Right lung (tissue), 5 donors: ENCODE data around the gene DUSP22. TPM values are rescaled to one million over a fixed set of nuclear protein-coding genes. Genes with fewer than 3 reads are reported as not detected.

Experiments
- DNase-seq, 2 donors: peaks; one replicate each; pipeline ENCODE4 v3.0.0-alpha.2; 2013
- polyA plus RNA-seq, 5 donors: library from polyadenylated mRNA; unstranded; fragments of 120-200 nt; gene quantifications; one replicate each; pipeline versions ENCODE4 v1.2.1 to v1.2.3, GENCODE V29; 2013; ENCODE audit warnings: inconsistent platforms in 1 of 5, low replicate concordance in 1 of 5; ENCODE audit not compliant: insufficient read length in 5 of 5, insufficient read depth in 1 of 5

DUSP22 gene
- polyA plus RNA-seq, 5 donors: 29.0 to 33.1 (median 29.9) TPM

GRCh38 chr6:307874-308273 is 15.6 kb downstream of the DUSP22 start:
- no peak for DNase-seq

GRCh38 chr6:308307-308706 is 16.0 kb downstream of the DUSP22 start:
- DNase-seq: no peak

GRCh38 chr6:308768-309167 is 16.5 kb downstream of the DUSP22 start:
- no peak for DNase-seq

- DNase-seq: no peak
Observed at GRCh38 chr6:309947-310346, 17.7 kb downstream of the DUSP22 start.

- no peak for DNase-seq
Observed at GRCh38 chr6:310671-311070, 18.4 kb downstream of the DUSP22 start.

- DNase-seq: no peak
Observed at GRCh38 chr6:311679-312220, 19.5 kb downstream of the DUSP22 start.

GRCh38 chr6:313087-313486 is 20.8 kb downstream of the DUSP22 start:
- DNase-seq: no peak

GRCh38 chr6:313917-314316 is 21.6 kb downstream of the DUSP22 start:
- DNase-seq: no peak

- no peak for DNase-seq
Observed at GRCh38 chr6:314377-314776, 22.1 kb downstream of the DUSP22 start.

GRCh38 chr6:315226-315625 is 22.9 kb downstream of the DUSP22 start:
- no peak for DNase-seq

GRCh38 chr6:315921-316752 is 23.9 kb downstream of the DUSP22 start:
- no peak for DNase-seq

- no peak for DNase-seq
Observed at GRCh38 chr6:316753-317038, 24.4 kb downstream of the DUSP22 start.

- no peak for DNase-seq
Observed at GRCh38 chr6:317060-317447, 24.8 kb downstream of the DUSP22 start.

- DNase-seq: no peak
Observed at GRCh38 chr6:317448-318144, 25.3 kb downstream of the DUSP22 start.

GRCh38 chr6:318243-318890 is 26.1 kb downstream of the DUSP22 start:
- DNase-seq: no peak

- no peak for DNase-seq
Observed at GRCh38 chr6:319177-320131, 27.2 kb downstream of the DUSP22 start.

- DNase-seq: no peak
Observed at GRCh38 chr6:320351-321157, 28.3 kb downstream of the DUSP22 start.

- DNase-seq: no peak
Observed at GRCh38 chr6:321158-321438, 28.8 kb downstream of the DUSP22 start.

GRCh38 chr6:321536-322258 is 29.4 kb downstream of the DUSP22 start:
- no peak for DNase-seq

- no peak for DNase-seq
Observed at GRCh38 chr6:322259-322930, 30.1 kb downstream of the DUSP22 start.
